Measurements from ENCODE around the gene MCM3AP.
"Not testable (repeated sequence)": the region's sequence is repeated elsewhere in the genome, so short reads cannot be mapped to it uniquely, and the experiment has no call there.

MCM3AP gene

DNA sequence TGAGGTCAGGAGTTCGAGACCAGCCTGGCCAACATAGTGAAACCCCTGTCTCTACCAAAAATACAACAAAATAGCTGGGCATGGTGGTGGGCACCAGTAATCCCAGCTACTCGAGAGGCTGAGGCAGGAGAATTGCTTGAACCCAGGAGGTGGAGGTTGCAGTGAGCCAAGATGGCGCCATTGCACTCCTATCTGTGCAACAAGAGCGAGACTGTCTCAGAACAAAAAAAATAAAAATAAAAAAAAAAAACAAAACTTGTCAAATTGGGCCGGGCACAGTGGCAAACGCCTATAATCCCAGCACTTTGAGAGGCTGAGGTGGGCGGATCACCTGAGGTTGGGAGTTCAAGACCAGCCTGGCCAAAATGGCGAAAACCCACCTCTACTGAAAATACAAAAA, 24.8 kb upstream of the MCM3AP start:
- not testable (repeated sequence) for DNase-seq

- no peak for DNase-seq
Measured at GRCh38 chr21:46308431-46308830, 23.0 kb upstream of the MCM3AP start.

GRCh38 chr21:46307625-46308024, 22.2 kb upstream of the MCM3AP start:
- no peak for DNase-seq

GRCh38 chr21:46304955-46305354, 19.5 kb upstream of the MCM3AP start:
- no peak for DNase-seq

GRCh38 chr21:46304437-46304836, 19.0 kb upstream of the MCM3AP start:
- DNase-seq = no peak

DNA sequence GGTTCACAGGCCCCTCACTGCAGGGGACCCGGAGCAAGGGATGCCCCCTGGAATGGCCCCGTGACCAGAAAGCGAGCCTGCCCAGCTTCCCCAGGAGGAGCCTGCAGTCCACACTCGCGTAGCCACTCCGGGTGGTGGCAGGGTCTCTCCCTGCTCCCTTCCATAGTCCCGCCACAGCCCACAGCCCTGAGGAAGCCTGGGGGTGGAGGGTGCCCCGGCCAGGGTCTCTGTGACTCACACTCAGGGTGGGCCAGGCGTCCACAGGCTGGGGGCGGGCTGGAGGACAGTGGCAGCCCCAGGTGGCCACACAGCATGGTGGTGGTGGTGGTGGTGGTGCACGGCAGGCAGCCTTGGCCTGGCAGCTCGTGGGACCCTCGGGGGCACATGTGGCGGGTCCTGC, 16.3 kb upstream of the MCM3AP start:
- no peak for DNase-seq

DNA sequence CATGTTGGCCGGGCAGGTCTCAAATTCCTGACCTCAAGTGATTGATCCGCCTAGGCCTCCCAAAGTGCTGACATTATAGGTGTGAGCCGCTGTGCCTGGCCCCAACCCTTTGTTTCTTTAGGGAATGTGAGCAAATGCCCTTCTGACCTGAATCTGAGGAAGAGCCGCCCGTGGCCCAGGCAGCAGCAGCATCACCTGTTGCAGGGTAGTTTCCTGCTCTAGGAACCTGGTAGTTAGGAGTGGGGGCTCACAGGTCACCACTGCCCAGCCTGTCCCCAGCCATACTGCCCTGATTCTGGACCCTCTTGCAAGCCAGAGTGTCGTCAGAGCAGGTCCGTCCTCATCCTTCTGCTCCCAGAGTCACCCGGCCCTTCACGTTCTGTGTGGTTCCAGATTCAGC, 13.8 kb upstream of the MCM3AP start:
- DNase-seq = no peak

DNA sequence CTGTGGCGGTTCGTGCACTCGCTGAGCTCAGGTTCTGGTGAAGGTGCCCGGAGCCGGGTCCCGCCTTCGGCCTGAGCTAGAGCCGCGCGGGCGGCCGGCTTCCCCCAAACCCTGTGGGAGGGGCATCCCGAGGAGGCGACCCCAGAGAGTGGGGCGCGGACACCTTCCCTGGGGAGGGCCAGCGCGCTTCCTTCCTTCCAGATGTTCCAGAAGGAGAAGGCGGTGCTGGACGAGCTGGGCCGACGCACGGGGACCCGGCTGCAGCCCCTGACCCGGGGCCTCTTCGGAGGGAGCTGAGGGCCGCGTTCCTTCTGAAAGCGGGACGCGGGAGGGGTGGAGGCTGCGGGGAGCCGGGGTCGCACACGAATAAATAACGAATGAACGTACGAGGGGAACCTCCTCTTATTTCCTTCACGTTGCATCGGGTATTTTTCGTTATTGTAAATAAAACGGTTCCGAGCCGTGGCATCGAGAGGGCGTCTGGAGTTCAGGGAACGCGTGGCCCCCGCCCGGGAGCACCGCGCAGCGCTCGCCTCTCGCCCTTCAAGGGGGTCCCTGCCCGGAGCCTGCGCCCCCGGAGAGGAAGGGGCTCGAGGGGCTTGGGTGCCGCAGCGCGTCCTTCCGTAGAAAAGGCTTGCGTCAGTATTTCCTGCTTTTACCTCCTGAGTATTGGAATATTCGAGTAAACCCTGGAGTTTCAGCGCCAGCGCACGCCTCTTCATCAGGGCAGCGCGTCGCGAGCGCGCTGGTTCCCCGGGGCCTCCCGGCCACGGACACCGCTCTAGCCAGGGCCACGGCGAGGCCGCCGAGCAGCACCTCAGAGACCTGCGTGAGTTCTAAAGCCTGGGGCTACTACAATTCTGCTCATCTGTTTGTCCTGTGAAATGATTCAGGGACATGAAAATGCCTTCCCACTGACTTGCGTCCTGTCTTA, 12.2 kb upstream of the MCM3AP start:
- DNase-seq = no peak

GRCh38 chr21:46295996-46296752, 10.8 kb upstream of the MCM3AP start:
- DNase-seq = peak; percentile 54

DNA sequence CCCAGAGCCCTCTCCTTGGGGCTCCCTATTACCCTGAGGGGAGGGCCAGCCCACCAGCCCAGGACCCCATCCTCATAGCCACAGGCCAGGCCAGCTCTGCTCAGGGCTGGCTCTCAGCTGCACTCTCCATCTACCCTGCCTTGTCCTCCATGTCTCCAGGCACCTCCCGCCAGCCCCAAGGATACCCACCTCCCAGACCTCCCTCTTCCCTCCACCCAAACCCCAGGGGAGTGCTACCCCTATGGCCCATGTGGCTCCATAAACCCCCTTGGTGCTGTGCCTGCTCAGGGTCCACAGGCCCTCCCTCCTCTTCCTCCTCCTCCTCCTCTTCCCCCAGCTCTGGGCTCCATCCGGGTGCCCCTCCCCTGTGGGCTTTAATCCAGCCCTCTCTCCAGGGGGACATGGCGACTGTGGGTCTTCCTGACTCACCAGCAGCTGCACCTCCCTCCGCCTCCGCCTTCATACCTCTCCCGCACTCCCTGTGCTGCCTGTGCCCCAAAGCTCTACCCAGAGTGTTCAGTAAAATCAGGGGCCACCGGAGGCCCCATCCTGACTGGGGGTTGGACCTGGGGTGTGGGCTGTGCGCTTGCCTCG, 9.9 kb upstream of the MCM3AP start:
- no peak for DNase-seq

DNA sequence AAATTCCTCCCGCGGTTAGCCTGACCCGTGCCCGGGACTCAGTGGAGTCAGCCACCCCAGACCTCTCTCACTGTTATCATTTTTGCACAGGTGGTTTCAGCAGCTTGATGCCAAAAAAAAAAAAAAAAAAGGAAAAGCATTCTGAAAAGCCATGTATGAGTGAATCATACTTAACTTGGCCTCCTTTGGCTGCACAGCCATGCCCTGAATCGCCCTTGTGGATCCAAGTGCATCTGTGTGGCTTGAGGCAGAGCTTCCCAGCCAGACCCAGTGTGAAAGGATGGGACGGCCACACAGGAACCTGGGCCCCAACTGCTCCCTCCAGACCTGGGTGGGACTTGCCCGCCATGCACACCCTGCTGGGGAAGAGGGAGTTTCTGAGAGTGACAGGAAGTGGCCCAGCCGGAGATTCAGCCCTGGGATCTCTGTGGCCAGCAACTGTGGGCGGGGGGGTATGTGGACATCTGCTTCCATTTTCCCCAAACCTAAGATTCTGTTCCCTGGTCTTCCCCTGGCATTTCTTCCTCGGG, 9.3 kb upstream of the MCM3AP start:
- no peak for DNase-seq

DNA sequence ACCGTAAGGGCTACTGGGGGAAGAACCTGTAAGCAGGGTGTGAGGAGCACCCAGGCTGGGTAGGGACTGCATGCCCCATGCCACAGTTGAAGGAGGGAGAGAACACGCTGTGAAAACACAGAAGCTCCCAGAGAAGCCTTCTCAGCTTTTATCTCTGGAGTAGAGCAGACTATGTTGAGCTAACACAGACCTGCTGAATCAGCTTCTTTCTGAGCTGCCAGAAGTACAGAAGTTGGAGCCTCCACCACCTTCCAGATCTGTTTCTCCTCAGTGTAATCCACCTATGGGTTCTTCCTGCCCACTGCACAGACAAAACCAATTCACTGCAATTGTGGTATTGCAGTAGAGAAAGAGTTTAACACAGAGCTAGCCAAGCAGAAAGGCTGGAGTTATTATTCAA, 6.2 kb upstream of the MCM3AP start:
- DNase-seq = no peak

- DNase-seq = no peak
Measured at GRCh38 chr21:46289655-46290179, 4.3 kb upstream of the MCM3AP start.

GRCh38 chr21:46287541-46287940, 2.1 kb upstream of the MCM3AP start:
- DNase-seq = no peak

DNA sequence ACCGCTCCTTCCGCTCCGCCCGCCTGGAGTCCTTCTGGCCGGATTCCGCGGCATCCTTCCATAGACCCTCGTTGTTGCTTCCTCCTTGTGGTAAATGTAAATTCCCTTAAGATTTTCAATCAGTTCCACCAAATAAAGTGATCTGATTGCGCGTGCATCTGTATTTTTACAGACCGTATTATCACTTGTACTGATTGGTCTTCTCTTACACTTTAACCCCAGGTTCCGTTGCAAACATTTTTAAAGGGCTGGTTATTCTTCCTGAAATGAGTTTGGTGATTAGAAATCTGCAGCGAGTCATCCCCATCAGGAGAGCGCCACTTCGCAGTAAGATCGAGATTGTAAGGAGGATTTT, 1.2 kb upstream of the MCM3AP start:
- no peak for DNase-seq

DNA sequence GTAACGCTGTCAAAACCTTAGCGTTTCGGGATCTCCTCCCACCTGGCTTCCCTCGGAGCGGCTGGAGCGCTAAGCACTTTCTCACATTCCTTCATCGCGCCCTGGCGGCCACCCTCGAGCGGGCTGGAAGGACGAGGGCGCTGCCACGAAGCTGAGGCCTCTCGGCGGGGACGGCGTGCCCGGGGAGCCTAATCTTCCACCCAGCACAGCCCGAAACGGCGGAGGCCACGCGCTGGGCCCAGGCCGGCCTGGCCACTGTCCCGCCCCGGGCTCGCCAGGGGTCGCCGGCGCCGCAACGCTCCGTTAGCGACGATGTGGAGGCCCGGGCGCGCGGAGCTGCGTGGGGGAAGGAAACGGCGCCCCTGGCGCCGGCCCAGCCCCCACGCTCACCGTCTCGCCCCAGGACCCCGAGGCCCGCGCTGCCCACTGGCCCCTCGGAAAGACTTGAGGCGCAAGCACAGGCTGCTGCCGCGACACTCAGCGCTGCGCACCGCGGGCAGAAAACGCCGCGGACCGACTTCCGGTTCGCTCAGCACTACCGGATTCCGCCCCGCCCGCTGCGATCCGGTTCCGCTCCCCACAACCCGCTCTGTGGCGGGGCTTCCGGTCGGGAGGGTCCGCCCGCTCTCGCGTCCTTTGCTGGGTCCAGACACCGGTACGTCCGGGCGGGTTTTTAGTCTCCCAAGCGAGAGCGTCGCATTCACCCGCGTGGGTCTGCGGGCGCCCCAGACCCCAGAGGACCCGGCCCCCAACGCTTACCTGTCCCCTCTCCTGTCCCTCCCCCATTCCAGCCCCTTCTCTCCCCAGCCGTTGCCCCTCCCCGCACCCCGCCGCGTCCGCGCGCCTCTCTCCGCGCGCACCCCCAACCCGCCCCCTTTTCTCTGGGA, 593 bp upstream of the MCM3AP start, which contains the start of gene YBEY:
TSS of gene YBEY (plus strand) at position 582 of the 887 bp plus-strand sequence. CDS start 572 bp downstream, outside the sequence.
- peak; percentile 86 for DNase-seq

- no peak for DNase-seq
Measured at GRCh38 chr21:46284733-46285132, 678 bp downstream of the MCM3AP start.

GRCh38 chr21:46284077-46284644, 1.2 kb downstream of the MCM3AP start:
- DNase-seq = no peak

- no peak for DNase-seq
Measured at GRCh38 chr21:46274797-46275390, 10.5 kb downstream of the MCM3AP start.

DNA sequence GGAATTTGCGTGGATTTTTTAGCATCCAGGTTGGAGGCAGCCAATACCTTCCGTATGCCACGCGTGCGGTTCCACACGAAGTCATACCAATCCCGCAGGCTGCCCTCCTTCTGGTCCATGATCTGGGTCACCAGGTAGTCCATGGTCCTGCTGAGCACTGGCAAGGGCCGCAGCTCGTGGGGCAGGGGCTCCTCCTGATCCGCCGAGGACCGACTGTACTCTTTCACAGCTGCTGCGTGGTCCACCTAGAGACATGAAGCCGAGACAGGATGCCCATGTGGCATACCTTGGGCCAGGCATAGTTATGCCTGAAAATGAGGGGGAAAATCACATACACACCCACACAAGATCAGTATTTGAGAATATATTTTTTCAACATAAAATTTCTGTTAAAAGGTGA, 12.1 kb downstream of the MCM3AP start:
- no peak for DNase-seq

GRCh38 chr21:46269466-46269865, 15.9 kb downstream of the MCM3AP start:
- no peak for DNase-seq
